HCT116 (cell line): ENCODE data around the gene TTF2. TPM values are rescaled to one million over a fixed set of nuclear protein-coding genes. Genes with fewer than 3 reads are reported as not detected.

Experiments
- ATAC-seq: fragments of 200-7000 bp; cut with Tn5 transposase; 2 replicates; pipeline ENCODE4 v1.9.1; 2020; ENCODE audit warnings: mild to moderate bottlenecking, moderate library complexity
- BruUV-seq: library from RNA; stranded (reverse); fragments of 400-500 nt; replicated peaks from 2 replicates; lab custom pipeline; 2021; lab: Mats Ljungman, UMichigan
- CTCF ChIA-PET: fragments of 300-600 bp; sonication (Branson Sonifier 250); formaldehyde crosslinking; loops from one replicate; lab custom pipeline; 2021; ENCODE audit warnings: antibody characterized with exemption; lab: Charles Lee
- POLR2A ChIA-PET: fragments of 300-600, 350-600 bp; sonication (Branson Sonifier 250); formaldehyde crosslinking; loops from one replicate; lab custom pipeline; 2021; ENCODE audit warnings: antibody characterized with exemption; lab: Charles Lee
- RAD21 ChIA-PET, 2 experiments: fragments of 300-600 bp; sonication (Branson Sonifier 250); formaldehyde crosslinking; loops; one replicate each; lab custom pipeline; 2023; ENCODE audit warnings: low total read pairs in 2 of 2; ENCODE audit not compliant: uncharacterized antibody in 2 of 2, unreplicated experiment in 2 of 2, low non-redundant PET in 1 of 2; lab: Charles Lee
- DNase-seq: peaks from one replicate; pipeline ENCODE4 v3.0.0-alpha.2; 2010; ENCODE audit warnings: low read depth, low spot score
- H2AFZ ChIP-seq: fragments of 200-600 bp; shearing (Covaris generic), sonication (generic); 2 replicates; pipeline ENCODE4 v1.6.1; 2017; ENCODE audit warnings: low read depth, mixed run types, mixed read lengths, antibody characterized with exemption, low read length; ENCODE audit not compliant: poor library complexity, severe bottlenecking
- H3K27ac ChIP-seq: 2 replicates; pipeline ENCODE4 v1.5.1; 2012; ENCODE audit warnings: low read depth, low read length
- H3K27me3 ChIP-seq: fragments of 200-600 bp; sonication (generic); 2 replicates; pipeline ENCODE4 v1.6.1; 2016; ENCODE audit warnings: mixed run types, low read length, mixed read lengths; ENCODE audit not compliant: insufficient read depth
- H3K36me3 ChIP-seq, 2 experiments: fragments of 200-500 bp in 1 of 2; fragments of 200-600 bp in 1 of 2; sonication (Bioruptor generic) in 1 of 2; sonication (generic) in 1 of 2; 2 replicates each; pipeline versions ENCODE4 v1.5.1 to v1.6.1; 2014 to 2016; ENCODE audit warnings: low read length in 2 of 2, inconsistent platforms in 1 of 2, mixed read lengths in 1 of 2, mixed run types in 1 of 2; ENCODE audit not compliant: insufficient read depth in 2 of 2, control insufficient read depth in 1 of 2
- H3K4me1 ChIP-seq, 2 experiments: fragments of 200-600 bp in 1 of 2; sonication (generic) in 1 of 2; 2 replicates each; pipeline versions ENCODE4 v1.5.1 to v1.6.1; 2012 to 2017; ENCODE audit warnings: low read length in 2 of 2, inconsistent platforms in 1 of 2, mild to moderate bottlenecking in 1 of 2, mixed read lengths in 1 of 2, mixed run types in 1 of 2, moderate library complexity in 1 of 2; ENCODE audit not compliant: insufficient read depth in 2 of 2, control insufficient read depth in 1 of 2
- H3K4me2 ChIP-seq: fragments of 200-600 bp; sonication (generic); 2 replicates; pipeline ENCODE4 v1.6.1; 2017; ENCODE audit warnings: mixed run types, low read length, mixed read lengths
- H3K4me3 ChIP-seq, 2 experiments: fragments of 200-600 bp in 1 of 2; sonication (generic) in 1 of 2; replicated peaks in 1 of 2; 2 replicates each; pipeline ENCODE4 v1.5.1; 2011 to 2016; ENCODE audit warnings: low read length in 2 of 2, control low read depth in 1 of 2, low read depth in 1 of 2, mild to moderate bottlenecking in 1 of 2, mixed read lengths in 1 of 2, mixed run types in 1 of 2
- H3K79me2 ChIP-seq: fragments of 200-600 bp; sonication (generic); 2 replicates; pipeline ENCODE4 v1.6.1; 2017; ENCODE audit warnings: mild to moderate bottlenecking, mixed run types, low read length, moderate library complexity, mixed read lengths; ENCODE audit not compliant: insufficient read depth
- H3K9ac ChIP-seq: fragments of 200-600 bp; sonication (generic); 2 replicates; pipeline ENCODE4 v1.6.1; 2016; ENCODE audit warnings: low read length, mixed read lengths
- H3K9me2 ChIP-seq: fragments of 200-600 bp; sonication (generic), shearing (Covaris generic); 2 replicates; pipeline ENCODE4 v1.6.1; 2017; ENCODE audit warnings: mixed run types, mild to moderate bottlenecking, moderate library complexity; ENCODE audit not compliant: insufficient read depth
- H3K9me3 ChIP-seq, 2 experiments: fragments of 200-500 bp in 1 of 2; fragments of 200-600 bp in 1 of 2; sonication (Bioruptor generic) in 1 of 2; sonication (generic) in 1 of 2; 2 replicates each; pipeline ENCODE4 v1.6.1; 2014 to 2017; ENCODE audit warnings: low read length in 2 of 2, mixed read lengths in 2 of 2, inconsistent platforms in 1 of 2, low read depth in 1 of 2, mild to moderate bottlenecking in 1 of 2, mixed run types in 1 of 2, moderate library complexity in 1 of 2; ENCODE audit not compliant: control insufficient read depth in 1 of 2, insufficient read depth in 1 of 2
- H4K20me1 ChIP-seq: fragments of 200-600 bp; sonication (generic), shearing (Covaris generic); 2 replicates; pipeline ENCODE4 v1.6.1; 2017; ENCODE audit warnings: mixed run types, mild to moderate bottlenecking, moderate library complexity; ENCODE audit not compliant: insufficient read depth
- ATF3 ChIP-seq: IDR thresholded peaks from 2 replicates; pipeline ENCODE4 v1.6.1; 2012
- CTCF ChIP-seq, 3 experiments: fragments of 200-600 bp in 1 of 3; sonication (generic) in 1 of 3; IDR thresholded peaks in 2 of 3; conservative IDR thresholded peaks in 1 of 3; 2 replicates each; pipeline ENCODE4 v1.5.1; 2012 to 2017; ENCODE audit warnings: low read depth in 2 of 3, low read length in 2 of 3, antibody characterized with exemption in 1 of 3, borderline replicate concordance in 1 of 3, control low read depth in 1 of 3, mild to moderate bottlenecking in 1 of 3, mixed read lengths in 1 of 3, mixed run types in 1 of 3, moderate library complexity in 1 of 3; ENCODE audit not compliant: insufficient read depth in 1 of 3
- POLR2AphosphoS5 ChIP-seq: IDR thresholded peaks from 2 replicates; pipeline ENCODE4 v1.6.1; 2011; ENCODE audit warnings: mild to moderate bottlenecking, low read depth, low read length, moderate library complexity
- intact Hi-C: fragments of 100-400 bp; cut with micrococcal nuclease; formaldehyde crosslinking; loops from 2 replicates; pipeline ENCODE4 v1.10.0; 2022
- total RNA-seq: library from RNA; stranded (reverse); gene quantifications from one replicate; pipeline ENCODE4 v1.2.1, GENCODE V29; 2021; ENCODE audit not compliant: unreplicated experiment

Gene TTF2
- total RNA-seq, 1 experiment from 2014 or later: 60.3 TPM

- ChIA-PET CTCF (interaction anchor here (0.8 to 2.6 kb wide), 5 partner anchors 10 to 162 kb away, joined by 3 to 15 read pairs (median 4); no protein-coding TSS in a partner anchor), POLR2A (no interaction called here), RAD21 (no interaction called here)
- ATAC-seq (no peak), DNase-seq (no peak)
- TF ChIP-seq POLR2AphosphoS5: no peak
- TF ChIP-seq CTCF (IDR thresholded peaks at IDR 0.05 in 2 of 3, conservative IDR thresholded peaks at IDR 0.05 in 1 of 3; ENCODE audit: borderline replicate concordance in 1 of 3, insufficient read depth in 1 of 3, low read depth in 2 of 3, low read length in 2 of 3): peak in 1 of 3 experiments; percentile 16; a peak in 1 of 6 replicates
- H3K79me2 ChIP-seq: no peaks in the 10 kb centered on the region
- H3K27me3 ChIP-seq: peaks cover 9% of the 10 kb centered on the region; the same call in 1 of the 2 replicates
- intact Hi-C loops: loop anchor here (10.0 kb wide), 1 partner anchor 632 kb away; no protein-coding TSS in a partner anchor
- H3K9me3 ChIP-seq: no peaks in the 10 kb centered on the region
- peaks cover 0 to 14% of the 10 kb centered on the region in 2 experiments; a peak in 1 of 4 replicates for H3K4me1 ChIP-seq
- H3K9me2 ChIP-seq: no peaks in the 10 kb centered on the region
- 0 out of 2 replicates have a peak overlapping the region, but pooled peaks have one; percentile 70 for H3K9ac ChIP-seq
- peak overlapping the region; percentile 95 for H2AFZ ChIP-seq
- no TSS peak for BruUV-seq
- H3K4me2 ChIP-seq: peak overlapping the region; percentile 94
- H3K4me3 ChIP-seq: peak overlapping the region; percentile 46 to 67; a peak in 2 of 4 replicates
- no peaks in the 10 kb centered on the region for H3K36me3 ChIP-seq
- H3K27ac ChIP-seq: no peak overlapping the region
- no peaks in the 10 kb centered on the region for H4K20me1 ChIP-seq
These were observed 62.4 kb downstream of the TTF2 start for GRCh38 chr1:117122330-117123025.

- no TSS peak for BruUV-seq
These were observed 63.1 kb downstream of the TTF2 start for GRCh38 chr1:117123274-117123673.

More at GRCh38 chr1:117123274-117123673, 63.1 kb downstream of the TTF2 start:
- ATAC-seq (no peak), DNase-seq (no peak)
- Histone ChIP-seq H3K9me2 (no peaks in the 10 kb centered on the region), H3K4me2 (no peak overlapping the region), H2AFZ (no peak overlapping the region), H3K79me2 (no peaks in the 10 kb centered on the region), H3K36me3 (no peaks in the 10 kb centered on the region), H4K20me1 (no peaks in the 10 kb centered on the region), H3K4me1 (peaks cover 0 to 14% of the 10 kb centered on the region in 2 experiments; a peak in 1 of 4 replicates), H3K27ac (no peak overlapping the region), H3K4me3 (no peak overlapping the region), H3K27me3 (peaks cover 9% of the 10 kb centered on the region; the same call in 1 of the 2 replicates), H3K9me3 (no peaks in the 10 kb centered on the region), H3K9ac (no peak overlapping the region)
- CTCF ChIA-PET: interaction anchor here (1.1 kb wide), 1 partner anchor 13 kb away, joined by 4 read pairs; no protein-coding TSS in a partner anchor
- no peak for TF ChIP-seq ATF3
- POLR2A ChIA-PET: no interaction called here
- RAD21 ChIA-PET: no interaction called here
- intact Hi-C loops: loop anchor here (10.0 kb wide), 1 partner anchor 632 kb away; no protein-coding TSS in a partner anchor
